Measurements from ENCODE around the gene PPDPF.

GRCh38 chr20:63500151-63500901 lies 20.2 kb upstream of the PPDPF start:
- TF ChIP-seq POLR2A (IDR thresholded peaks at IDR 0.05; ENCODE audit: low read length) (no peak), MAZ (IDR thresholded peaks at IDR 0.05; ENCODE audit: borderline replicate concordance, low read depth, low read length) (no peak), CHD2 (IDR thresholded peaks at IDR 0.05; ENCODE audit: low read length, partially characterized antibody) (no peak), BHLHE40 (IDR thresholded peaks at IDR 0.05; ENCODE audit: low read depth, low read length) (no peak)

All from A549 (cell line).